ENCODE data around the gene SACS.

SACS gene

GRCh38 chr13:23469951-23470421, 36.5 kb upstream of the SACS start:
- TF ChIP-seq CTCF (conservative IDR thresholded peaks at IDR 0.05), result no peak
- H3K27ac ChIP-seq, result no peak overlapping the region

- TF ChIP-seq CTCF (conservative IDR thresholded peaks at IDR 0.05), result no peak
Observed at GRCh38 chr13:23468811-23469210, 35.3 kb upstream of the SACS start.

GRCh38 chr13:23467932-23468278, 34.4 kb upstream of the SACS start:
- no peak for TF ChIP-seq CTCF (conservative IDR thresholded peaks at IDR 0.05)
- no peak overlapping the region for H3K27ac ChIP-seq

More at GRCh38 chr13:23468811-23469210, 35.3 kb upstream of the SACS start:
- no peak overlapping the region for H3K27ac ChIP-seq

GRCh38 chr13:23467048-23467931, 33.8 kb upstream of the SACS start:
- TF ChIP-seq CTCF (conservative IDR thresholded peaks at IDR 0.05), result peak; percentile 0
- H3K27ac ChIP-seq, result no peak overlapping the region

- peak overlapping the region; percentile 7; the same call in 1 of the 2 replicates for H3K27ac ChIP-seq
- TF ChIP-seq CTCF (conservative IDR thresholded peaks at IDR 0.05), result peak; percentile 73
Observed at GRCh38 chr13:23466144-23467002, 32.9 kb upstream of the SACS start.

- TF ChIP-seq CTCF (conservative IDR thresholded peaks at IDR 0.05), result no peak
- H3K27ac ChIP-seq, result no peak overlapping the region
Observed at GRCh38 chr13:23463661-23464060, 30.2 kb upstream of the SACS start.

Measured in VCaP (cell line).